Measurements from ENCODE around the gene CEND1.

GRCh38 chr11:813072-813455, 23.2 kb upstream of the CEND1 start:
- TF ChIP-seq YY1 (IDR thresholded peaks at IDR 0.05; ENCODE audit: insufficient read depth, insufficient read length): no peak
- TF ChIP-seq SUZ12 (IDR thresholded peaks at IDR 0.05; ENCODE audit: extremely low read depth, insufficient read depth, insufficient read length): no peak
- no peak for TF ChIP-seq ZNF274 (IDR thresholded peaks at IDR 0.05; ENCODE audit: low read depth, low read length)

Data from NT2/D1 (cell line).